Measurements from ENCODE around the gene CARD11.

The CARD11 gene

DNA sequence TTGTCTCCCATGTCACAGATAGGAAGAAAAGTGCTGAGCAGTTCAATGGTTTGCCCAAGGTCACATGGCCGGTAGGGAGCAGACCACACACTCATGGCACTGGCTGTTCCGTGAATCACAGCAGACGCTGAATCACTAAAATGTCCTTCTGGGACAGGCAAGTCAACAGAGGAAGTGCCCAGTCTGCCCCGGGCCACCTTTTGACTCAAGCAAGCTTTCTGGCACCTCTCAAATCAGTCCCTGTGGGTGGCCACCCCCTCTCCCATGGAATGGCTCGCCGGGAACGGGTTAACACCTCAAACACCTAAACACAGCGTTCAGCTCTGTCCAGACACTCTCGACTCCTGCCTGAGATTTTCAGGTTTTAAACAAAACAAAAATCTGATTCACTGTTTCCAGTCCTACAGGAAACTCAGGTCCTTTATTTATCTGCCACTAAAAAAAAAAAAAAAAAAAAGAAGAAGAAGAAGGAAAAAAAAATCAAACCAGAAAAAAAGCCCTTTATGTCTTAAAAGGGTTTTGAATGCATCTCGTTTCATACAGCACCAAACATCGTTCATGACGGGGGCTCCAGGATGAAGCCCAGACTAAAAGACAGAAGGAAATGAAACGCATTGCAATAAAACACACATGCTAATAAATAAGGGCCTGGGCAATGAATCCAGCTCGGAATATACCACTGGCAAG is 15.5 kb downstream of the CARD11 start:
- TF ChIP-seq, protein P1, sequence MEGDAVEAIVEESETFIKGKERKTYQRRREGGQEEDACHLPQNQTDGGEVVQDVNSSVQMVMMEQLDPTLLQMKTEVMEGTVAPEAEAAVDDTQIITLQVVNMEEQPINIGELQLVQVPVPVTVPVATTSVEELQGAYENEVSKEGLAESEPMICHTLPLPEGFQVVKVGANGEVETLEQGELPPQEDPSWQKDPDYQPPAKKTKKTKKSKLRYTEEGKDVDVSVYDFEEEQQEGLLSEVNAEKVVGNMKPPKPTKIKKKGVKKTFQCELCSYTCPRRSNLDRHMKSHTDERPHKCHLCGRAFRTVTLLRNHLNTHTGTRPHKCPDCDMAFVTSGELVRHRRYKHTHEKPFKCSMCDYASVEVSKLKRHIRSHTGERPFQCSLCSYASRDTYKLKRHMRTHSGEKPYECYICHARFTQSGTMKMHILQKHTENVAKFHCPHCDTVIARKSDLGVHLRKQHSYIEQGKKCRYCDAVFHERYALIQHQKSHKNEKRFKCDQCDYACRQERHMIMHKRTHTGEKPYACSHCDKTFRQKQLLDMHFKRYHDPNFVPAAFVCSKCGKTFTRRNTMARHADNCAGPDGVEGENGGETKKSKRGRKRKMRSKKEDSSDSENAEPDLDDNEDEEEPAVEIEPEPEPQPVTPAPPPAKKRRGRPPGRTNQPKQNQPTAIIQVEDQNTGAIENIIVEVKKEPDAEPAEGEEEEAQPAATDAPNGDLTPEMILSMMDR (IDR thresholded peaks at IDR 0.05) = no peak

DNA sequence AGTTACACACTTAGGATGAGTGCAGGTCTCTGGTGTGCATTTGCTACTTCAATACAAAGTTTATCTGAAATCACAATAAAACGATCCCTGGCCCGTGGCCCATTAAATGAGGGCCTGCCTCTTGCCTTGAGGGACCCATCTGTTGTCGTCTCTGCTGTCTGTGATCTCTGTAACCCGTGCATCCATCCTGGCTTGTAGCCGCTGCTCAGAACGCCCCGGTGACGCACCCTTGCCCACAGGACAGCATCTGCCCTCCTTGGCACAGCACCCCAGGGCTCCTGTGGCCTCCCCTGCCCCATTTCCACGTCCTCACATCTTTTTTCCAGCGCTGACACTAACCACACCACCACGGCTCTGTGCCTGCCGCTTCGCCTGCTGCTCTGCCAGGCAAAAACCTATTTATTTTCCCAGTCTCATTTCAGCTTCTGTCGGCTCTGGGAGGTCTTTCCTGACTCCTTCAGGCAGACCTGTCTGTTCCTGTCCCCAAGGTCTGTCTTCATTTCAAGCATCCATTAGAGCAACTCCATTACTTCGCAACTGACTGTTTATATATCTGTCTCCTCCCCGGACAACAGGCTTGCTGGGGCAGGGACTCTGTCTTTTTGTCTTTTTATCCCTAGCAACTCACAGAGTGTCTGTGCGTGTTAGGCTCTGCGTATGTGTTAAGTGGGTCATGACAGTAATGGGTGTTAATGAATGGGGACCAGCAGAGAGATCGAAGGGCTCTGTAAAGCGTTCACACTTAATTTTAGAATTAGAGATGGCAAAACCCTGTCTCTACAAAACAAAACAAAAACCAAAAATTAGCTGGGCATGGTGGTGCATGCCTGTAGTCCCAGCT is 16.4 kb downstream of the CARD11 start:
- TF ChIP-seq, protein P1 (IDR thresholded peaks at IDR 0.05) = no peak

DNA sequence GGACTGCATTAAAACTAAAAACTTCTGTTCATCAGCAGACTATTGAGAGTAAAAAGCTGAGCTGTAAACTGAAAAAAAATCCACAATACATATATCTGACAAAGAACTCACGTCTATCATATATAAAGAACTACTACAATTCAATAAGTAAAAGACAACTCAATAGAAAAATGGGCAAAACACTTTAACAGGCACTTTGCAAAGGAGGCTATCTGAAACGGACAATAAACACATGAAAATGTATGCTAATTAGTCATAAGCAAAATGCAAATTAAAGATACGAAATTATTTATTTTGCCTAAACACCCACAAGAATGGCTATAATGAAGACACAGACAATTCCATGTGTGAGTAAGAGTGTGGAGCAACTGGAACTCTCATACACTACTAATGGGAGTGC is 18.1 kb downstream of the CARD11 start:
- TF ChIP-seq, protein P1 (IDR thresholded peaks at IDR 0.05) = no peak

DNA sequence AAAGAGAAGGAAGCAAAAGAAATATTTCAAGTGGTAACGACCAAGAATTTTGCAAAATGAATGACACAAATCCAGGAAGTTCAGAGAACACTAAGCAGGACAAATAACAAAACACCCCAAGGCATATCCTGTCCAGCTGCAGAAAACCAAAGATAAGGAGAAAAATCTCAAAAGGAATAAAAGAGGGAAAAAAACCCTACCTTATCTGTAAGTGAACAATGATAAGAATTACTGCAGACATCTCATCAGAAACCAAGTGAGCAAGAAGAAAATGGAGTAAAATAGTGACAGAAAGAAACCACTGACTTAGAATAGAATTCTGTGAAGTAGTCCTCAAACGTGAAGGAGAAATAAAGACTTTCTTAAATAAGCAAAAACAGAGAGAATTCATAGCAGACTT is 21.8 kb downstream of the CARD11 start:
- TF ChIP-seq, protein P1 (IDR thresholded peaks at IDR 0.05) = no peak

DNA sequence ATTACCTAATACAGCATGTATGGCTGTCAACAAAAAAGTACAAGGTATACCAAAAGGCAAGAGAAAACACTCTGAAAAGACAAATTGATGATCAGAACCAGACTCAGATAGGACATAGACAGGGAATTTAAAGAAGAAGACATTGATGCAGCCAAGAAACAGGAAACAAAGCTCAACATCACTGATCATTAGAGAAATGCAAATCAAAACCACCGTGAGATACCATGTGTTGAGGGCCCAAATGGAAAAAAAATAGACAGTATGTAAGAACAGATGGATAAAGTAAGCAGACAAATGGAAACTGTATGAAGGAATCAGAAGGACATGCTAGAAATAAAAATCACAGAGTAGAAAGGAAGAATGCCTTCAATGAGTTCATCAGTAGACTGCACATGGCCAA is 23.3 kb downstream of the CARD11 start:
- TF ChIP-seq, protein P1 (IDR thresholded peaks at IDR 0.05) = no peak

DNA sequence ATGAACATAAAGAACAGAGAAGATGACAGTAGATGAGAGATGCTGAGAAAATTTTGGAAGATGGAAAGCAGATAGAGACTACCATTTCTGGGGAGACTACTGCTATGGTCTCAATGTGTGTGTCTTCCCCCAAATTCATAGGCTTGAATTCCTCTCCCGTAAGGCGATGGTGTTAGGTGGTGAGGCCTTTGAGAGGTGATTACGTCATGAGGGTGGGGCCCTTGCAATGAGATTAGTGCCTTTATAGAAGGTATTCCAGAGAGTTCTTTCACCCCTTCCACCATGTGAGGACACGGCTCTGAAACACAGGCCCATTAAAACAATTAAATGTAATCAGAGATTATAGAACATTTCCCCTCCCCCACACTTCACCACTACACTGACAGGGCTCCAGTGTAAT is 23.9 kb downstream of the CARD11 start:
- TF ChIP-seq, protein P1 (IDR thresholded peaks at IDR 0.05) = no peak

DNA sequence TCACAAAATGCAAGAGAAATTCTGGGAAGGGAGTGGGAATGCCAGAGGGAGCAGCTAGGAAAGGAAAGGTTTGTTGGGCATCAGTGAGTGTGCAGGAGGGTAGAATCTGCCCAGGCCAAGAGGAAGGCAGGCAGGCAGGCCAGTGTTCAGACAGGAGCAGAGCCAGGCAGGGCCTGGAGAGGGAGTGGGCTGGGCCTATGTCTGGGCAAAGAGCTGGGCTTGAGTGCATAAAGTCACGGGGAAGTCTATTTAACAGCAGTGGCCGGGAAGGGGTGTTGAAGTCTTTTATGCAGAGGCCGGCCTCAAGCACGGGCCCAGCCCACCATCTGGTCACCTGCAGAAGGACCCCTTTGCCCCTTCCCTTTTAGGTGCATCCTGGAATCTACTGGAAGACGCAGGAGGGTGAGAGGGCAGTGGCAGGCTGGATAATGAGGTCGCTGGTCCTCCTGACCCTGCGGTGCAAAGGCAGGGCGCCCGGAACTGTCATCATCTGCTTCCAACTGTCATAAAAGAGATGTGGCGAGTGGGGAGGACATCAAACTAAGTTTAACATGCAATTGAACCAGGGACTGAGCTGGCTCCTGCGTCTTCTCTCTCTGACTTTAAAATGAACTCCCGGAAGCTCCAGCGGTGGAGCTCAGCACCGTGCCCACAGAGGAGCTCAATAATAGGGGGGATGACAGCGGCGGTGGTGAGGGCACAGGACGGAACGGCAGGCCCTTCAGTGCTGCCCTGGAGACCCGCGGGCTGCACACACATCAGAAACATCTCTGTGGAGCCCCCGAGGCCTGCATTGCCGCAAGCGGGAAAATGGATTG is 29.5 kb downstream of the CARD11 start:
- TF ChIP-seq, protein P1 (IDR thresholded peaks at IDR 0.05) = no peak

Data from LNCAP (cell line).